GM19099 (cell line): ENCODE results near the gene RETREG3.

ENCODE experiments used
- POLR2A ChIP-seq: IDR thresholded peaks from 3 replicates; pipeline ENCODE4 v1.6.1; 2011; ENCODE audit warnings: low read depth; ENCODE audit not compliant: insufficient read length; ENCODE audit errors: extremely low read depth

RETREG3 gene

DNA sequence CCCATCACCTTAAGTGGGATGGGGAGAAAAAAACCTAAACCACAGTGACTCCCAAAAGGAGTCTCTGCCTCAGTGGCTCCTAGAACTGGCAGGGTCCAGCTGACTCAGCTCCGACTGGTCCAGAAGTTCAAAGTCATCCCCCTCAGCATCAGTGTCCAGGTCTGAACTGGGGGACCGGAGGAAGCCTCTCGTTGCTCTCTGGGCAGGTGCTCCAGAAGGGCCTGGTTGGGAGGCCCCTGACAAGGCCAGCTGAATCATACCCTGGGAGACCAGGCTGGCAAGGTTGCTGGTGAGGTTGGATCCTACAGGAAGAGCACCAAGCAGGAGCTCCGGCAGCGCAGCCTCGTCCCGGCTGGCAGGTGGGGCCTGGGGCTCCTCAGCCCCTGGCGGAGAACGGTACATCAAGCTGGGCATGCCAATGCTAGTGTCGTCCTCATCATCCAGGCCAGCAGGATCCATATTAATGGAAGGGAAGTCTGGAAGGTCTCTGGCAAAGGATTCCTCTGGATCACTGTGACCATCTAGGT, 27.4 kb downstream of the RETREG3 start:
- no peak for TF ChIP-seq POLR2A

- TF ChIP-seq POLR2A: no peak
Observed at GRCh38 chr17:42579794-42580551, 29.2 kb downstream of the RETREG3 start.

DNA sequence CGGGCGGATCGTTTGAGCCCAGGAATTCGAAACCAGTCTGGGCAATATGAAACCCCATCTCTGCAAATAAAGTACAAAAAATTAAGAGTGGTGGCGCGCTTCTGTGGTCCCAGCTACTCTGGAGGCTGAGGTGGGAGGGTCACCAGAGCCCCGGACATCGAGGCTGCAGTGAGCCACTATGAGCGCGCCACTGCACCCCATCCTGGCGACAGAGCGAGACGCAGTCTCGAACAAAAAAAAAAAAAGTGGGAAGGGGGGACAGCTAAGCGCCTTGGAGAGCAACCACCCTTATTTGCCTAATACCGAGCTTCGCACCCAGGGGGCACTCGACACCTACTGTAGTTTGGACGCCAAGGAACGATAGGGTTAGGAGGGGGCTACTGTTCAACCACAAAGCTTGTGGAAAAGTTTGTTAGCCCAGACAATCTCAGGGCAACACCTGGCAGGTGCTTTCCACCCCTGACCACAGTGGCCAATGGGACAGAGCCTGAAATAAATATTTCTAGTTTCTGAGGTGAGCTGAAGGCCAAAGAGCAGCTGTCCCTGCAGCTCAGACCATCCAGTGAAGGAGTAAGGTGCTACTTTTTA, 30.8 kb downstream of the RETREG3 start:
- TF ChIP-seq POLR2A: peak; percentile 30

DNA sequence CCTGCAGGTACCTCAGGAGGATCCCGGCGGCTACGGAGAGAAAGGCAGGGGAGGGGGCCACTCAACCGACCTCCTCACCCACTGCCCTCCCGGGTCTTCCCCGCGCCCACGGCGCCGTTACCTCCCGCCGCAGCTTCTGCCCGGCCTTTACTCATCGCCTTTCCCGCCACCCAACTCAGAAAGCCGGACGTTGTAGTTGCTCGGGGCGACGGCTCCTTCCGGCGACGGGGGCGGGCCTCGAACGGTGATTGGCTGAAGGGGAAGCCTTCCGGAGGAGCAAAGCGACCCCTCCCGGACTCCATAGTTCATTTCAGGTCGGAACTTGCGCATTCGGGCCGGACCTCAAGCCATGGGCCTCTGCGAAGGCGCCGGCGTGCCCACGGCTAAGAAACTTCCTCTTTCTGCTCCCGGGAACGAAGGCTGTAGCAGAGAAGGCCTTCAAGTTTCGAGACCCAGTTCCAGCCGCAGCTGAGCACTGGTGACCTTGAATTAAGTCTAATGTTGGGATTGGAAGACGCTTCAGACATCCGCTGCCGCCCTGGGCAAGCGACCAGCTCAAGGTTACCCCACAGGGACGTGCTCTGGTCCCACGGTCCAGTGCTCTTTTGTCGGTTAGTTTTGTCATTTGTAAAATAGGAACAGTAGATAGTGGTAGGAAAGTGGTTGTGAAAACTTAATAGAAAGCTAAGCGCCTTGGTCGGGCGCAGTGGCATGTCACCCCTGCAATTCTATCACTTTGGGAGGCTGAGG, 31.5 kb downstream of the RETREG3 start, which contains the start of gene PSMC3IP:
PSMC3IP (minus strand) TSS at position 198 of the 750 bp plus-strand sequence; CDS start at position 155, 43 bp downstream.
- TF ChIP-seq POLR2A: peak; percentile 89

GRCh38 chr17:42577140-42577531, 32.0 kb downstream of the RETREG3 start:
- no peak for TF ChIP-seq POLR2A

DNA sequence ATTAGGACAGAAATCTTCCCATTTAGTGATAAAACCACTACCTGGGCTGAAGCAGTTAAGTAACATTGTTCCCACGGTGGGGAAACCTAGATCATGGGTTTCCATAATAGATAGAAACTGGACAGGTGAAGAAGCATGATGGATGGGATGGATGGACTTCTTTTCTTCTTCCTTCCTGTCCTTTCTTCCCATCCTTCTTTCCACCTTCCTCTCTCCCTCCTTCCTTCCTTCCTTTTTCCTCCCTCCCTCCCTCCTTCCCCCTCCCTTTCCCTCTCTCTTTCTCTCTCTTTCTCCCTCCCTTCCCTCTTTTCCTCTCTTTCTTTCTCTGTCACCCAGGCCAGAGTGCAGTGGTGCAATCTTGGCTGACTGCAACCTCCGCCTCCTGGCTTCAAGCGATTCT, 34.7 kb downstream of the RETREG3 start:
- TF ChIP-seq POLR2A: no peak

GRCh38 chr17:42573095-42573494, 36.1 kb downstream of the RETREG3 start:
- no peak for TF ChIP-seq POLR2A

DNA sequence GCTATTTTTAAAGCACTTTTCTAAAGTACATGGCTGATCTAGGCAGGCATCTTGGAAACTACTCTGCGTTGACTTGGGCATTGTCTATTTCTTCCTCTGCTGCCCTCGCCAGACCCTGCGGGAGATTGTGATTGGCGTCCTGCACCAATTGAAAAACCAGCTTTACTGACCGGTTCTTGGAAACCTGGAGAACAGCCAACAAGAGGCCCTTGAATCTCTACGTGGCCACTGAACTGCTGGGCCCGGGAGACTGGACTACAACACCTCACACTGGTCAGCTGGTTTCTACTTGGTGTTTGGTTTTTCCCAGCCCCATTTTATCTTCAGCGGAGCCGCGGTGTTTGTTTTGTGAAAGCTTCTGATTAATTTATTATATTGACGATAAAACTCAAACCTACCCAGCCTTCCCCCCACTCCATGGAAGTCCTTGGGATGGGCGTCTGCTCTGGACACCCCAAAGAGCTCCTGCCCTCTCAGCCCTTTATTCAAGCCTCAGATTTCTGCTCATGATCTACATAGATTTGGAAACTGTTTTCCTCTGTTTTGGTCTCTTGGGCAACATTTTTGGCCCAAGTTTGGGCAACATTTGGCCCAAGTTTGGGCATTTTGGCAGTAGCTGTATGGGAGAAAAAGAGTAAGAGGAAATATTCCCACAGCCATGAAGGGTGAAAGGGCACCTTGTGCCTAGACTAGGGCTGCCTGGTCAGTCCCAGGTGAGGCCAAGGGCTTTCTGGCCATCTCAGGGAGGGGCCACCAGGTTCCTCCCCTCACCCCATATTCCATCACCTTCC, 37.5 kb downstream of the RETREG3 start:
- TF ChIP-seq POLR2A: no peak

GRCh38 chr17:42568341-42569111, 40.6 kb downstream of the RETREG3 start:
- TF ChIP-seq POLR2A: no peak

GRCh38 chr17:42566883-42567573, 42.1 kb downstream of the RETREG3 start, which contains the start of gene MLX:
MLX (plus strand) TSS chr17:42567100; CDS start chr17:42567125, 25 bp downstream.
- peak; percentile 59 for TF ChIP-seq POLR2A

DNA sequence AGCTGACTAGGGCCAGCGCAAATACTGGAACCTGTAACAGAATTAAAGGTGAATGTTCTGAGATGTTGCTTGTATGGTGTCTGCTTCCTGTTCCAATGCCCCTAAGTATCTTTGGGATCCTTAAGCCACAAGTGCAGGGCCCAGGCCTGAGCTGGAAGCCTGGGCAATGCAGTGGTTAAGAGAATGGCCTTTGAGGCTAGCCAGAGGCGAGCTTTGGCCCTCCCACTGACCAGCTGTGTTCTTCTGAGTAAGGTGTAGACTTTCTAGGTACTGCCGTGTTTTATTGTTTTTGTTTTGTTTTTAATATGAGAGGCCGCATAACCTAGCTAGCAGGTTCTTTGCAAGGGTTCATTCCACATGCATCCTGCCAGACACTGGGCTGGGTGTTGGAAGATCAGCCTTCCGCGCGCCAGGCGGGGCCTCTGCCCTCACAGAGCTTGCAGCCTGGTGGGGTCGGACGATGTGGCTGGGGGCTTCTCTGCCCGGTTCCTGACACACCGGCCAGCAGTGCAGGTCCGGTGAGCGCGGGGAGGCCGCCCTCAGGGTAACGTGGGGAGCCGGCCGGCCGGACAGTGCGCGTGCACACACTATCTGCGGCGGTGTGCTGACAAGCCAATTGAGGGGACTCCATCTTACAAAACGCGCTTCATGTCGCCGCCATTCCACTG, 42.8 kb downstream of the RETREG3 start:
- TF ChIP-seq POLR2A: no peak

- TF ChIP-seq POLR2A: no peak
Observed at GRCh38 chr17:42565523-42566214, 43.5 kb downstream of the RETREG3 start.
